ENCODE results near the gene CNGA2.

The CNGA2 gene

DNA sequence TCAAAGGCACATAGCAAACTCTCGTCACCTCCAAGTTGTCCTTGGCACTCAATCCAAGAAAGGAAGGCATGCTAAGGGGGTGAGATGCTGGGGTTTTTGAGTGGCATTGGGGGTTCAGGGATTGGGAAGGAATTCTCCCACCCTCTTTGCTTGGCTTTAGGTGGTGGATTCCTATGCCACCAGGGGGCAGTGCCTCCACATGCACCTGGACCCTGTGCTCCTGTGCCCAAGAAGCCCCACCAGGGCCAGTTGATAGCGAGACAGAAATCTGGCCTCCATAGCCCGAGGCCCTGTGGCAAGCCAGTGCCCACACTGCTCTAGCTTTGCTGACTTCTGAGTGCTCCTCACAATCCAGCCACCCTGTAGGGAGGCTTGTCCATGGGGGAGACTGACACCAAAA lies 20.7 kb upstream of the CNGA2 start:
- no peak for DNase-seq

DNA sequence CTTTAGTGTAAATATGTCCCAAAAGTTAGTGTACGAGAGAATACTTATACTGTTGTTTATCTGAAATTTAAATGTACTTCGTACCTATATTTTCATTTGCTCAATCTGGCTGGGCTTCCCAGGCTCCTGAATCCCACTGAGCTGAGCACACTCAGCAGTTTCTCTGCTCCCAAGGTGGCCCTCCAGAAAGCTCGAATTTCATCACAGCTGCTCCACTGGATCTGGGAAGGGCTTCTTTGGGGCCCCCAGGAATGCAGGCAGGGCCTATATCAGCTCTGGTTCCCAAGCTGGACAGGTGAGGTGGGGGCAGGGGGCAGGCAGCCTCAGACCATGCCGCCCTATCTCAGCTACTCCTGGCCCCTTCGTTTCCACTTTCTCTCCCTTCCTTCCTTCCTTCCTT lies 20.2 kb upstream of the CNGA2 start:
- no peak for DNase-seq

DNA sequence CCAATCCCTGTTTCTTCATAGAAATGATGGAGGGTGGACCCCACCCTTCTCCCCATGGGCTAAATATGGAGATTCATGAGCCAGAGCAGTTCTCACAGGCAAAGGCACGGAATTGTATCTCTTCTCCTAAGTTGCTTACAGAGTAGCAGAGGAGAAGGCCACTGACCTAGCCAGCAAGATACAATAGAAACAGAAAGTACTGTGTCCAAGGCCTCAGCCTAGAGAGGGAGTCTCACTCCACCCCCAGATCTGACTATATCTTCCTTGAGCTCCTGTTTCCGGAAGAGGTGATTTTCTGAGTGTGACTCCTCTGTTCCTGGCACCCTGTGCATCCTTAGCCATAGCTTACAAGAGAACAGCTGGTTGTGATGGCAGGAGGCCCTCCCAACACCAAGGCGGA lies 18.8 kb upstream of the CNGA2 start, which contains the start of gene FATE1:
TSS of gene FATE1 (plus strand) at position 284 of the 400 bp plus-strand sequence. CDS start at position 369, 85 bp downstream.
- DNase-seq = no peak

DNA sequence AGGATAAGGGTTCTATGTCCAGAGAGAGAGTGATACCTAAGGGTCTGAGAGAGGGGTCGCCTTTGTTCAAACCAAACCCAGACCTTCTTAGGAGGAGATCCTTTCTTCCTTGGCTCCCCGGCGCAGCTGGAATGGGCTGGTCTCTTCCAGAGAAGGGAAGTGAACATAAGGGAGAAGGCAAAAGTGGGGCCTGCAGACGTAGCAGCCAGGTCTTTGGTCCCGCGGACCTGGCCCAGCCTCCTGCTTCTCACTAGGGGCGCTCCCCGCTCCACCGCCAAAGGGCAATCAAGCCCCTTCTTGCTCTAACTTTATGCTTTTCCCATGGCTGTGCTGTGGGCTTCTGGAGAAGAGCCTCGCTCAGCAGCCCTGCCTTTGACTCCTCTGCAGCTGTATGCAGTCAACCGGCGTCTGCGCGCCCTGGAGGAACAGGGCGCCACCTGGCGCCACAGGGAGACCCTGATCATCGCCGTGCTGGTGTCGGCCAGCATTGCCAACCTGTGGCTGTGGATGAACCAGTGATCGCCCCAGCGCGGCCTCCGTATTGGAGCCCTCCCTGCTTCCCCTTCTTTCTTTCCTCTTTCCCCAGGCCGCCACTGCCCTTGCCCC lies 12.2 kb upstream of the CNGA2 start:
- DNase-seq = no peak

DNA sequence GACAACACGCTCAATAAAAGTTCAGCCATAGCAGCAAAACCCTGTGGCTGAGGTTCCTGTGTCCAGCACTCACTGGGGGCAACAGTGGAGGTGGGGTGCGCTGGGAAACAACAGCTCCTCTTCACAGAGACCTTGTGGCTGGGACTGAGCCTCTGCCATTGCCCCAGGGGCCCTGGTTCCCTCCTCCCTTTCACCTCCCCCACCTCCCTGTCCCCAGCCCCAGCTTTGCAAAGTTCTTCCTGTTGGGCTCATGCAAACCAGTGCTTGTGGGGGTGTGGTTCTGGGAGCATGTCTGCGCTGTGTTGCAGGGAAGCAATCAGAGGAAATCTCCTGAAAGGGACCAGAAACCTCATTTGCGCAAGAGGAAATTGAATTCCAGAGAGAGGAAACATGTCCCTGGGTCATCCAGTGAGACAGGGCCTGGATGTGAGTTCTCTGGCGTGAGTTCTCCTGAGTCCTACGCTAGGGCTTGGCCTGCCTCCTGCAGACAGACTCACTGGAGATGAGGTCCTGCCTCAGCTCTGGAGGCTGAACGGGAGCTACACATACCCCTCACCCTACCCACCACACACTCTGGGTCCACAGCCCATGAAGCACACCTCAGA lies 11.3 kb upstream of the CNGA2 start:
- DNase-seq = no peak

DNA sequence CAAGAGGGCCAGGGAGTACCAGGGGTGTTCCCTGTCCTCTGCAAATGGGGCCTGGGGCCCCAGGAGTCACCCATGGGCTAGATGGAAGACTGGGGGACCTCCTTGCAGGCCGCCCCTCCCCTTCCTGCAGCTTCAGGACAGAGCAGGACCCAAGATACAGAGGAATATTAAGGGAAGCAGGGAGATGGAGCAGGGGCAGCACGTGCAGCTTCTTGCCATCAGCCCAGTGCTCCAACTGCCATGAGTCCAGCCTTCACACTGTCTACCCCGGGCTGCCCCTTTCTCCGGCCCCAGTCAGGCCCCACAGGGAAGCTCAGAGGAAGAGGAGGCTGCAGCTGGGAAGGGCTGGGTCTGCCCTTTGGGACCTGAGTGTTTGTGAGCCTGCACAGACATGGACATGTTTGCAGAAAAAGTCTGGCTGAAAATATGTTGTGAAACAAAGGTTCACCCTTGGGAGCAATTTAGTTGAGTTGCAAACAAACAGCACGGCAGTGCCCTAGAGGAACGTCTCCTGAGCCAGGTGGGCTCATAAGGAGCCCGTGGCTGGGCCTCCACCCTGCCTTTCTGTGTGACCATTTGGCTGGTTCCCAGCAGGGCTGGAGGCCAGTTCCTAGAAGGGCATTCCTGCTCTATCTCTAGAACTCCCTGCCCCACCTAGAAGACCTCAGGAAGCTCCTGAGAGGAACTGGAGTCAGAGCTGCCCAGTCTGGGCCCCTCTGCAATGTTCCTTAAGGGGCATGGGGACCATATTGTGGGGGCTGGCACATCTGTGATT lies 9.8 kb upstream of the CNGA2 start:
- DNase-seq = no peak

DNA sequence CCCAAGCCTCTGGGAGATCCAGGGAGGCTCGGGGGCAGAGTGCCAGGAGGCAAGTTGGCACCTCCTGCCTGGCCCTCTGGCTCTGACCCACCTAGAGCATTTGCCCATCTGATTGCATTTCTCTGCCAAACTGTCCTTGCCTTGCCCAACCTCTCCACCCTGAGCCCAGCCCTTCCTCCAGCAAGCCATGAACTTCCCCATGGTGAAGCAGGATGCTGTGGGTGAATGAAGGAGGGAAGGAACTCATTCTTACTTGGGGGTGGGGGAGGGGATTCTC lies 9.3 kb upstream of the CNGA2 start:
- no peak for DNase-seq

DNA sequence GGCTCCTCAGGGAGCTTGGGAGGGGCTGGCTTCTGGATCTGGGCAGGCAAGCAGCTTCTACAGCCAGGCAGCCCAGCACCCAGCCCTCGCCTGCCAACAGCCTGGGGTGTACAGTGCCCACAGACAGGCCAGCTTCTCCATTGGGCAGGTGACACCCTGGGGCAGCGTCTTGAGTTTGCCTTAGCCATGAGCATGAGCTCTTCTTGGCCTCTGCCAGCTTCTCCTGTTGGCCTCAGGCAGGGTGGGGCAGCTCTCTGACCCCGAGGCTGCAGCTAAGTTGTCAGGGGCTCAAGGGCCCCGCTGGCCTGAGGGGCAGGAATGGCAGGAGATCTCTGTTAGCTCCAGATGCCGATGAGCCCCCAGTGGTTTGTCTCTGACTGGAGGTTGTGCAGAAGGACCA lies 7.8 kb upstream of the CNGA2 start:
- no peak for DNase-seq

DNA sequence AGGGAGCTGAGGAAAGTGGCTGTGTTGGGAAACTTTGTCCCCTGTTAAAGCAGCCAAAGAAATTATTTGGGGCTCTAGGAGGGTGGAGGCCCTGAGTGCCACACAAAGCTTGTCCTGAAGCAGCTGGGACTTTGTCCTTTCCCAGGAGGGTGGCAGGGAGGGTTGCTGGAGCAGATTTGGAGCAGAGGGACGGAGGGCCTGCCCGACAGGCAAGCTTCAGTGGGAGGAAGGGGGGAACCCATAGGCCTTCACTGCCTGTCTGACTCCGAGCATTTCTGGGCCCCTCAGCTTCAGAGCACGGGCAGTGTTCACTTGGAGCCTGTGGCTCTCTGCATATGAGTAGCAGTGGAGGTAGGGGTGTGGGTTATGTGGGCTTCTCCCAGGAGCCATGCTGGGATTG lies 7.2 kb upstream of the CNGA2 start:
- no peak for DNase-seq

DNA sequence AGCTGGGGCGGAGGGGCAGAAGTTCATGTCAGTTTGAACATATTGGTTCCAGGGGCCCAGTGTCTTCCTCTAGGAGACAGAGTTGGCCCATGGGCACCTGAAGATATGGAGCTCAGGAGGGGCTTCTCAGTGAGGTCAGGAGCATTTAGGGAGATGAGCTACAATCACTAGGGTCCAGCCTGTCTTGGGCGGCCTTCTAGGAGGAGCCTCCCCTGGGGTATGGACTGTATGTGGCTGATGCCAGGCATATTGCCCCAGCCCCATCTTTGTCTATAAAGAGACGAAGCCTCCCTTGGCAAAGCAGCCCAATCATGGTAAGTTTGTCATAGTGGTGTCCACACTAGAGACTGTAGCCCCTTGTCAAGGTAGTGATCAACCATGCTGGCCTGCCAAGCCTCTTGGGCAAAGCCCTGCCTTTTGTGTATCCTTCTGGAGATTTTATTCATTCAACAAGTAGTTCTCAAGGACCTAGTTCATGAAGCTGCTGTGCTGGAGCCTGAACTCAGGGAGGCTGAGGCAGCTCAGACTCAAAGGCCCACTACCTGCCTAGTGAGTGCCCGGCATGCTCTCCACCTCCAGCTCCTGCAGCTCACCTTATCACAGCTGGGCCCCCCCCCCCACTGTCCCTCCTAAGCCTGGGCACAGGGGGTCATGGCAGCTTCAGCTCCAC lies 5.4 kb upstream of the CNGA2 start:
- DNase-seq = no peak

DNA sequence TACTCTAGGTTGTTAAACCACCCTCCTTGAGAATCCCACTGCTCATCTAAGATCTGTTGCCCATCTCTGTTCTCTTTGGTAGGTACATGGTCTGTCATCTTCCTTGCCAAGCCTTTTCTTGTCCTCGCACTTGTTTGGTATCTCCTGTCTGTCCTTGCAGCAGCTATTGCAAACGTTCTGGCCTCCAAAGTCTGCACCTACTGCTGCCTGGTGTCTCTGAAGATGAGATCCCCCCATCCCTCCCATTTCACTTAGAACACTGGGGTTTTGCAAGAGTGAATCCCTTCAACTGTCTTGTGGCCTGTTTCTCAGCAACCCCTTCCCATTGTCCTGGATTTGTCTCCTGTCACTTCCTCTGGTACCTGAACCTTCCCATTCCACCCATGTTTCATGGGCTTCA lies 673 bp downstream of the CNGA2 start:
- no peak for DNase-seq

DNA sequence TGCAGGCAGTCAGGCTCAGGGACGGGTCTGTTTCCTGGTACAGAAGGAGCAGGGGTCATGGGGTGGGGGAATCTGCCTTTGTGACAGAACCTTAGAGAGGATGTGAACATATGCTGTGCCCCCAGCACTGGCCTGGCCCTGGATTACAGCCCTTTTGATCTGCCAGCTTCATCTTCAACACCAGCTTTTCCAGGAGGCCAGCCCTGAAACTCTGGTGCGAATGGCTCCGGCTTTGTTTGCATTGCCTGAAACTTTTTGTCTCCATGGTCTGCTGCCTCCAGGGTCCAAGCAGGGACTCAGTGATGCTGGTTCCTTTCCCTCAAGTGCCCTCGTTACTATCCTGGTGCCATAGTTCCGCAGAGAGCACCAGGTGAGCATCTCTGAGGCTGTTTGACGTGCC lies 2.1 kb downstream of the CNGA2 start:
- no peak for DNase-seq

DNA sequence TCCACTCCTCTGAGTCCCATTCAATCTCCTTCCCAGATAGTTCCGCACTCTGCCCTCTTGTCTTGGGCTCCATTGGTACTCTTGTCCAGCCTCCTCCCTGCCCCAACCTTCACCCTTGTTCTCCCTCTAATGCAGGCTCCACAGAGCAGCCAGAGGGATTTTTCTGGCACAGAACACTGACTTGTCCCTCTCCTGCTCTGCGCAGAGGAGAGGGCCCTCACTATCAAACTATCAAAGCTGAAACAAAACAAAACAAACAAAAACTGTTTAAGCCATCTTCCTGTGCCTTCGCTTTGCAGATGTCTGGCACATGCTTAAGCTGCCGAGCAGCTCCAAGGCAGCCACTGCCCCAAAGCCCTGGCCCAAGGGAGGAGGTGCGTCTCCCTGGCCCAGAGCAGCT lies 2.9 kb downstream of the CNGA2 start:
- no peak for DNase-seq

DNA sequence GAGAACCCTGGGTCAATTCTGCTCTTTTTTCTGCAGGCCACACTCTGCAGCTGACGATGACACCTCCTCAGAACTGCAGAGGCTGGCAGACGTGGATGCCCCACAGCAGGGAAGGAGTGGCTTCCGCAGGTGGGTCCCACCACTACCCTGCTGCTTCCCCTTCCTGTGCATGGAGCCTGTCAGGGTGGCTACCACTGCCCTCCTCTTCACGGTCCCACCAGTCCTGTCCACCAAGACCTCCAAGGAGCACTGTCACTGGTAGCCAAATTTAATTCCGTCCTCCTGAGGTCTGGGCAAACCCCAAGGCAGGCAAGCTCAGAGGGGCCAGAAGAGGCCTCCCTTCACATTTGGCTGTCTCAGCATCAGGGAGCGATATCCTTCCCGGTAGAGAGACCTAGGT lies 4.2 kb downstream of the CNGA2 start:
- no peak for DNase-seq

DNA sequence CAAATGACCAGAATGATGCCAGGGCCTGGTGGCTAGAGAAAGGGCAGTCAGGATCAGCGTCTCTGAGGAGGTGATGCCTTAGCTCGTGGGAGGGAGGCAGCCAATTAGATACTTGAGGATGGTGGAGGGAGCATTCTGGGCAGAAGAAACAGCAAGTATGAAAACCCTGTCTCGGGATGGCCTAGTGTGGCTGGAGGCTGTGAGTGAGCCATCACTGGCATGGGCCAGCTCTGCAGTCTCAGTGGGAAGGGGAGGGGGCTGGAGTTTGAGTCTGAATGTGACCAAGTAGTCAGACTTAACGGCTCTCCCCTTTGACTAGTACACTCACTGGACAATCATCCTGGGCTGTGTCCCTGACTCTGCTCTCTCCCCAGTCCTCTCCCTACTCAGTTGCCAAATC lies 7.1 kb downstream of the CNGA2 start:
- no peak for DNase-seq

DNA sequence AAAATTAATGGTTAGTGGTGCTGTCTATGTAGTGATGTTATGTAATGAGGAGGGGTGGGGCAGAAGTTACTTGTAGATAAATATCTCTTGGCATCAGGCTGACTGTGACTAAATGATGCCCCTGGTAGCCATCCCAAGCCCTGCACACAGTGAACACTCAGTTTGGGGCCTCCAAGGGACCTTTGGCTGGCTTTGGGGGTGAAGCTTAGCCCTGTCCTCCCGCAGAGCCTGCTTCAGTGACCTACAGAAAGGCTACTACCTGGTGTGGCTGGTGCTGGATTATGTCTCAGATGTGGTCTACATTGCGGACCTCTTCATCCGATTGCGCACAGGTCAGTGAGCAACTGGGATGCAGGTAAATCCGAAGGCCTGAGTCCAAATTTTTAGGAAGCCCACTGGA lies 7.8 kb downstream of the CNGA2 start:
- no peak for DNase-seq

DNA sequence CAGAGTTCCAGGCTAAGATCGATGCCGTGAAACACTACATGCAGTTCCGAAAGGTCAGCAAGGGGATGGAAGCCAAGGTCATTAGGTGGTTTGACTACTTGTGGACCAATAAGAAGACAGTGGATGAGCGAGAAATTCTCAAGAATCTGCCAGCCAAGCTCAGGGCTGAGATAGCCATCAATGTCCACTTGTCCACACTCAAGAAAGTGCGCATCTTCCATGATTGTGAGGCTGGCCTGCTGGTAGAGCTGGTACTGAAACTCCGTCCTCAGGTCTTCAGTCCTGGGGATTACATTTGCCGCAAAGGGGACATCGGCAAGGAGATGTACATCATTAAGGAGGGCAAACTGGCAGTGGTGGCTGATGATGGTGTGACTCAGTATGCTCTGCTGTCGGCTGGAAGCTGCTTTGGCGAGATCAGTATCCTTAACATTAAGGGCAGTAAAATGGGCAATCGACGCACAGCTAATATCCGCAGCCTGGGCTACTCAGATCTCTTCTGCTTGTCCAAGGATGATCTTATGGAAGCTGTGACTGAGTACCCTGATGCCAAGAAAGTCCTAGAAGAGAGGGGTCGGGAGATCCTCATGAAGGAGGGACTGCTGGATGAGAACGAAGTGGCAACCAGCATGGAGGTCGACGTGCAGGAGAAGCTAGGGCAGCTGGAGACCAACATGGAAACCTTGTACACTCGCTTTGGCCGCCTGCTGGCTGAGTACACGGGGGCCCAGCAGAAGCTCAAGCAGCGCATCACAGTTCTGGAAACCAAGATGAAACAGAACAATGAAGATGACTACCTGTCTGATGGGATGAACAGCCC lies 9.3 kb downstream of the CNGA2 start:
- no peak for DNase-seq

DNA sequence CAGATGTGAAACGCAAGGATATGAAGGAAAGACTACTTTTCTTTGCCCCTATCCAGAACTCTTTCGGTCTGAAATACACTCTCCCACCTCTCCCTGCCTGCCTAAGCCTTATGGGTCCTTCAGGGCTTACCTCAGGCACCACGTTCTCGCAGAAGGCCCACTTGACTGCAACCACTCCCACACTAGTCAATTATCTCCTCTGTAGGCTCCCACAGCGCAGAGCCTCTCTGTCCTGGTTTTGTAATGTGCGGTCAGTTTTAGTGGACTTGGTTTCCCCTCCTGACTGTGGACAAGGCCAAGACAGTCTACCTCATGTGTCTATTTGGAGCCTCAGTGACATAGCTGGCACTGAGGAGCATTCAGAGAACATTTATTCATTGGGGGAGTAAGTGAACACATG lies 11.1 kb downstream of the CNGA2 start:
- DNase-seq = no peak

DNA sequence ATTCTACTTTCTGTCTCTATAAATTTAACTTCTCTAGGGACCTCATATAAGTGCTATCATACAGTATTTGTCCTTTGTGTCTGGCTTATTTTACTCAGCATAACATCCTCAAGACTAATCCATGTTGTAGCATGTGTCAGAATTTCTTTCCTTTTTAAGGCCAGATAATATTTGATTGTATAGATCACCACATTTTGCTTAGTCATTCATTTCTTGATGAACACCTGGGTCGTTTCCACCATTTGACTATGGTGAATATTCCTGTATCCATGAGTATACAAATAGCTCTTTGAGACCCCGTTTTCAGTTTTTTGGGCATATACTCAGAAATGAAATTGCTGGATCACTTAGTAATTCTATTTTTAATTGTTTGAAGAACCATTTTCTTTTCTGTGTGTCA lies 12.0 kb downstream of the CNGA2 start:
- no peak for DNase-seq

DNA sequence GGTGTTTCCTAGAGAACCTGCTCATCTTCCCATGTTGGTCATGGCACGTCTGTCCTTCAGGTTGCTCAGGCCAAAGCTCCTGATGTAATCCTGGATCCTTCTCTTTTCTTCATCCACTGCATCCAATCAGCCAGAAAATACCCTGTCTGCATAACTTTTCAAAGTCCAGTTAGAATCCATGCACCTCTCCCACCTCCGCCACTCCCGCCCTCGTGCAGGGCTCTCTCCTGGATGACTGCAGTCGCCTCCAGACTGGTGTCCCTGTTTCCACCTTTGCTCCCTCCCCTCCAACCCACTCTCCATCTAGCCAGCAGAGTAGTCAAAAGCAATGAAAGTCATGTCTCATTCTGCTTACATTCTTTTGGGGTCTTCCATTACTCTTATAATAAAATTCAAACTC lies 16.0 kb downstream of the CNGA2 start:
- no peak for DNase-seq

DNA sequence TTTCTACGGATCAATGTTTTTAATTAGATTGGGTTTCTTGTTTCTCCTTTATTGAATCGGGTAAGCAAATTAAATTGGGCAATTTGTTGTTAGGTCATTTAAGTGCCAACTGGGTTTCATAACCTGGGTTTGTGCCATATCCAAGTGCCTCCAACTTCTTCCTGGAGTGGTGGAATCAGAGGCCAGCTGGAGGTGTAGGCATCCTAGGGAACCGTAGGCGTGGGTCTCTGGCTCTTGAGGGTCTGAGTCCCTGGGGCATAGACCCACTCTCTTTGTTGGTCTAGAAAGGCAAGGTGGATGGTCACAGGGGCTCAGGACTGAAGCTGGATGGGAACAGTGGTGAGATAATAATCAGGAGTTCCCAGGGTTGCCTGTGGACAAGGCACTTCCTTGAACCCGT lies 18.3 kb downstream of the CNGA2 start:
- no peak for DNase-seq

DNA sequence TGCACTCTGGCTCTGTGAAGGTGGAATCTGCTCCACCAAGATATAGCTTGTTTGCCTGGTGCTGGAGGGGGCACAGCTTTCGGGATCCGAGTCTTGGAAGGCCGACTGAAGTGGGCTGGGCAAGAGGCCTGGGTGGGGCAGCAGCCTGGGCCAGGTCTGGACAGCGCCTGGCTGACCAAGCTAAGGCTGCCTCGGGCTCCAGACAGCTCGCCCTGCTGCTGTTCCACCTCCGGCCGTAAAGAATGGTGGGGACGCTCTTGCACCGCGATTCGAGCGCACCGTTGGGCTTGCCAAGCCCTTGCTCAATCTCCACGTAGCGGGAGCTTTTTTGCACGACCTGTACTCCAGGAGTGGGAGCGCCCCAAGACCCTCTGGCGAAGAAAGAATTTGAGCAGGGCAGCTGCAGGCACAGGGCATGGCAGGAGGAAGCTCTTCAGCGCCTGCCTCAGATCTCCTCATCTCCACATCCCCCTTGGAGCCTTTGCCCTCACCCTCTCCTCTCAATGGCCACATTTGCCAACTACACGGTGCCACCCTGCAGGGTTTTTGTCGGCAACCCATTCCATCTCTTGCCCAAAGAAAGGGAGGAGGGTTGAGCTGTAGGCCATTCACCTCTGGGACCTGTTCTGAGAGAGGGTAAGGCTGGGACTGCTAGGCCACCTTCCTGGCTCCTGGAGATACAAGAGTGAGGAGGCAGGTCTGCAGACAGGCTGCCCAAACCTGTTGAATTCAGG lies 18.9 kb downstream of the CNGA2 start:
- peak; percentile 45 for DNase-seq

DNA sequence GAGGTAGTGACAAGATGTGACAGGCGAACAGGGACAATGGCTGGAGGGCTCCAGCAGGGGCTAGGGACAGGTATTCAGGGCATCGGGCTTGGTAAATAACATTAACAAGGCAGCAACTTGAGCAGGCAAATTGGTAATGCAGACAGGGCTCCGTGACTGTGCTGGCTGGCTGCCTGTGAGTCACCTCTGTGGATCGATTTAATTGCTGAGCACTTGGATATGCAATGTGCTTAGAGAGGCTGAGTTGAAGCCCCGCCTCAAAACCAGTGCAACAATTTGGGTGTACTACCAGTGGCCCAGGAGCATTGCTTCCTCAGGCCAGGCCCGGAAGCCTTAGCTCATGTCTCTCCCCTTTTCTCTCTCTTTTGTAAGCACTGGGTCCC lies 19.5 kb downstream of the CNGA2 start:
- DNase-seq = peak; percentile 40

All from NCI-H2029 (cell line).